Kidney capillary endothelial cell (primary cell): Measurements from ENCODE around the gene FAM98B.

Source experiments
- DNase-seq: peaks from one replicate; pipeline ENCODE4 v3.0.0-alpha.2; 2018; ENCODE audit warnings: low spot score

The FAM98B gene

DNA sequence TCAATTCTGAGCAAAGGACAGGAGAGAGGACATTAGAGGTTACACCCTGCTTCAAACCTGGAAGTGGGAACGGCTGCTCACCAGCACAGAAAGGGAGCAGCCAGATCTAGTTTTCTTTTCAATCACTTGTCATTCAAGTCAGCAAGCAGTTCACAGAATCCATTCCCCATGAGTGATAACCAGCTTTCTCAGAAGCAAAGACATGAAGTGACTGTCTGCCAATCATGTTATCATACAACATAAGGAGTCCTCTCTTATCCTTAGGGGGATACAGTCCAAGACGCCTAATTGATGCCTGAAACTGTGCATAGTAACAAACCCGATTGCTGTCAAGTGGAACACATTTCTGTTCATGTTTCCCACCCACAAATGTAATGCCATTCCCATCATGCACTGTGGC, 54.7 kb downstream of the FAM98B start:
- no peak for DNase-seq

- no peak for DNase-seq
Observed at GRCh38 chr15:38509152-38509551, 55.2 kb downstream of the FAM98B start.

- no peak for DNase-seq
Observed at GRCh38 chr15:38512901-38513300, 59.0 kb downstream of the FAM98B start.

GRCh38 chr15:38514601-38515000, 60.7 kb downstream of the FAM98B start:
- DNase-seq = no peak

GRCh38 chr15:38516626-38517025, 62.7 kb downstream of the FAM98B start:
- DNase-seq = no peak

DNA sequence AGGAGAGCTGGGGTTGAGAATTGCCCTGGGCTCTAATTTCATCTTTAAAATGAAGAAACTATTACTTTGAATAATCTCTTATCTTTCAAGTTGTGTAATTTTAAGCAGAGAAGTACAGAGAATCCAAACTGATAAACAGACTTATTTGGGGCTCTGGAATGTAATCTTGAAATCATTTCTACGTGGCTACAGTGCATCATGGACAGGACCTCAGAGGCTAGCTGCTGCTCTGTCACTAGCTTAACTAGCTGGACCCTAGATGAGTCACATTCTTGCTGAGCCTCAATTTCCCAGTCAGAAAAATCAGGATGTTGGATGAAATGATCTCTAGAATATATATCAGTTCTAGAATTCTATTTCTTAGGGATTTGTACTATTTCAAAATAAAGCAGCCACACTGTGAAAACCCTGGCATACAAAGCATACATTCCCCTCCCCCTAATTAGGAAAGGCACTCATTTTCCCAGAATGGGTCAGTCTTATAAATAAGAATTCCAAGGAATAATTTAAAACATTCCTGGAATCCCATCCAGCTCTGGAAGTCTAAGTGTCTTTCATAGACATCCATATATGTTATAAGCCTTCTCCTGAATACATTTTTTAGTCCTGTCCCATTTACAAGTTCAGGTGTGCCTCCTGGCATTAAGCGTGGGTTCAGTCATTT, 63.5 kb downstream of the FAM98B start:
- no peak for DNase-seq

DNA sequence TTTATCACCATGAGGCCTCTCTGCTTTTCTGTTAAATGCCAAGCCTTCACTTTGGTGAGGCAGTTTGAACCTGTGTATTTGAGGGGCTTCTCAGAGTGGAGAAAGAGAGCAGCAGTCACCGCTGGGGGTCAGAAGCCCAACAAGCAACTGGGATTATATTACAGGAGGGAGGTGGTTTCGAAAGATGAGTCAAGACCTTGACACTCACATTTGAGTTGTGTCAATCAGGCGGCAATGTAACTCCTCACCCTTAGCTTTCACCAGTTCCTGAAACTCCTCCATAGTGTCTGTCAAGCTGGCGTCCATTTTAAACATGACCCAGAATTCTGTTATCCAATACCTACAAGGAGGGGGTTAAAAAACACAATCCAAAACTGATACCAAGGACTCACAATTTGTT, 64.2 kb downstream of the FAM98B start:
- no peak for DNase-seq

DNA sequence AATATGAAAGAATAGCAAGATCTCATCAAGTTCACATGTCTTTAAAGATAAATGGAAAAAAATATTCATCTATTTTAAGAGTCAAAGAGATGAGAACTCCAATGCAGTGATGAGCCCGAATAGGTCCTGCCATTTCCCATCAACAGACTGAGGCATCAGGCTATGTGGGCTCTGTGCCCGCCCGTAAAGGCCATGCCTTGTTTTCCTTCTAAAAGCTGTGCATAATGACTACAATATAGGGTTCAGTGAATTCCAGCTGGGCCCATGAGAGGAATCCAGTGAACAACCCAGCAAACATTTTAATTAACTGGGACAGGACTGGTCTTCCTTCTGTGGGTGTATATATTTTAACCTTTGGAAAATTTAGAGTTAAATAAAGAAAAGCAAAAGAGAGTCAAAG, 66.1 kb downstream of the FAM98B start:
- no peak for DNase-seq

GRCh38 chr15:38521316-38521715, 67.4 kb downstream of the FAM98B start:
- DNase-seq = no peak

GRCh38 chr15:38522922-38523321, 69.0 kb downstream of the FAM98B start:
- no peak for DNase-seq

DNA sequence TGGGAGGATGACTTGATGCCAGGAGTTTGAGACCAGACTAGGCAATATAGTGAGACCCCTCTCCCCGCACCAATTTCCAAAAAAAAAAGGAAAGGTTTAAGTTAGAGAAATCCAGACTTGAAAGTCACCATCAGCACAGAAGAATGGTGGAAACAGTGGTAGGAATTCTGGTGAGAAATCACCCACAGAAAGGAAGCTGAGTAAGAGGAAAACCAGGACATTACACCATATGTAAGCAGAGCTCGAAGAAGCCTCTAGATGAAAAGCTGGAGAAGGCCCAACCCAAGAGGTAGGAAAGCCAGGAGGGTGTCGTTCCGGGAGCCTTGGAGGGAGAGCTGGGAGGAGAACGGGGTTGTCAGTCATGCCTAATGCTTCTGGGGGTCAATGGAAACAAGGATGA, 70.2 kb downstream of the FAM98B start:
- no peak for DNase-seq

DNA sequence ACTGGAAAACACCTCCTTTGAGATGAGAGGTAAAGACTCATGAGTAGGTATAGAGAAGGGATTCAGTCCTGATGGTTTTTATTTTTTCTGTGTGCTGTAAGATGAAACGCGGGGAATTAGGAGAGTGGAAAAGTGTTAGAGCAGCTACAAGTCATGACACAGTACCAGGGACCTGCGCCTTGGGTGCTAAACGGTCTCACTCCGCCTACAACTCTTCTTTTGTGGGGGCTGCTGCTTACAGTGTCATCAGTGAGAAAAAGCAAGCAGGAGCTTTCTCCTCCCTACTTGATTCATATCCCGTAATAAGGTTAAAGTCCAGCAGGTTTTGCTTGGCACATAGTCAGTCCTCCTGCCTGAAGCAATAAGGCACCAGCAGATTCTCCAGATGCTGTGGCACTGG, 71.6 kb downstream of the FAM98B start:
- no peak for DNase-seq

GRCh38 chr15:38526158-38526557, 72.2 kb downstream of the FAM98B start:
- no peak for DNase-seq

DNA sequence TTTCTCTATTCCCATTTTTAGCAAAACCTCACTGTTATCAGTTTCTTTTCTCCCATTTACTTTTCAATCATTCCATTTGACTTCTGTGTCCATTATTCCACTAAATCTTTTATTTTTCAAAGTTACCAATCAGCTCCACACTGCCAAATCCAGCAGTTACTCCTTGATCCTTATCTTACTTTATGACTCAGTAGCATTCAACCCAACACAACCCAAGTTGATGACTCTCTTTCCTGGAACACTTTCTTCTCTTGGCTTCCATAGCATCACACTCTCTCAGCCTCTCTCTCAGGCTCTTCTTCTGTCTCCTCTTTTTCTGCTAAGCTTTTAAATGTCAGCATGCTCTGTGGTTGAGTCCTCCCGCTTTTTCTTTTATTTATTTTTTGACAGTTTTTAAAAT, 74.4 kb downstream of the FAM98B start:
- no peak for DNase-seq

DNA sequence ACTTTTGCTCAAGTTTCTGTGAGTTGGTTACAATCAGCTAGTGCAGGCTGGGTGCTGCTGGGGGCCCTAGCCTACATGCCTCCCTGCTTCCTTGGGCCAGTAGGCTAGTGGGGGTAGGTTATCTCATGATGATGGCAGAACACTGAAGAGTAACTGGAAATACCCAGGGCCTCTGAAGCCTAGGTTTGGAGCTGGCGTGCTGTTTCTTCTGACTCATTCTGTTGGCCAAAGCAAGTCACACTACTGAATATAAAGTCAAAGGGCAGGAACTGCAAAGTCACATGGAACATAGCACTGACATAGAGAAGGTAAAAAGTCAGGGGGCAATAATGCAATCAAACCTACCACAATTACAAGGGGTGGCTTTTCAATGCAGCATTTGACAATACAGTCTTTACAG, 76.2 kb downstream of the FAM98B start:
- DNase-seq = no peak

GRCh38 chr15:38531509-38531908, 77.6 kb downstream of the FAM98B start:
- no peak for DNase-seq

DNA sequence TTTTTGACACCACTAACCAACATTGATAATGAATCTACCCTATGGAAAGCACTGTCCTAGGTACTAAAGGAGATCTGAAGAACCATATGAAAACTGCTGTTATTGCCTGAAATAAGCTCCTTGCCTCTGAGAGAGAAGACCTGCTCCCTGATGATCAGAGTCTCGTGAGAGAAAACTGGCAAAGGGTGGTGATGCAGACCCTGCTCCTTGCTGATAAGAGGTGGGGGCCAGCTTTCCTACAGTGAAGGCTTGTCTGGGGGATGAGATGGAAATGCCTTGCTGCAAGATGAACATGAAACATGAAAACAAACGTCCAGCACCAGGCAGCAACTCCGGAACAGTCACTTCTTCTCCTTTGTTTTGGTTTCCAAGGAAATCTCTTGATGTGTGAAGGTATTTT, 78.8 kb downstream of the FAM98B start:
- DNase-seq = no peak

- DNase-seq = no peak
Observed at GRCh38 chr15:38533416-38533915, 79.5 kb downstream of the FAM98B start.

- DNase-seq = no peak
Observed at GRCh38 chr15:38533926-38534325, 80.0 kb downstream of the FAM98B start.

DNA sequence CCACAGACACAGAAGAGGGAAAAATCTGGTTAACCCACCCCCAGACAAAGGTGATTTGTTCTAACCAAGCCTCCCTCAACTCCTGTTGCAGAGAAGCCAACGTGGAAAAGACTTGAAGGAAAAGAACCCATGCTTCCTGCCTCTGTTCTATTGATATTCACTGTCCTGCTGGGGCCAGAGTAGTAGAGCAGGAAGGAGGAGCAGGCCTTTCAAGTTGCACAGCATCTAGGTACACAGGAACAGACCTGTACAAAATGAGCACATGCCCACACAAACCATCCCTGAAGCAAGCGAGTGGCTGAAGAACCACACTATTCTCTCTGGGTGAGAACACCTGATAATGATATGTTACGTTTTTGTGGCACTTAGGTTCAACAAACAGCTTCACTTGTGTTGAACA, 80.8 kb downstream of the FAM98B start:
- DNase-seq = no peak

DNA sequence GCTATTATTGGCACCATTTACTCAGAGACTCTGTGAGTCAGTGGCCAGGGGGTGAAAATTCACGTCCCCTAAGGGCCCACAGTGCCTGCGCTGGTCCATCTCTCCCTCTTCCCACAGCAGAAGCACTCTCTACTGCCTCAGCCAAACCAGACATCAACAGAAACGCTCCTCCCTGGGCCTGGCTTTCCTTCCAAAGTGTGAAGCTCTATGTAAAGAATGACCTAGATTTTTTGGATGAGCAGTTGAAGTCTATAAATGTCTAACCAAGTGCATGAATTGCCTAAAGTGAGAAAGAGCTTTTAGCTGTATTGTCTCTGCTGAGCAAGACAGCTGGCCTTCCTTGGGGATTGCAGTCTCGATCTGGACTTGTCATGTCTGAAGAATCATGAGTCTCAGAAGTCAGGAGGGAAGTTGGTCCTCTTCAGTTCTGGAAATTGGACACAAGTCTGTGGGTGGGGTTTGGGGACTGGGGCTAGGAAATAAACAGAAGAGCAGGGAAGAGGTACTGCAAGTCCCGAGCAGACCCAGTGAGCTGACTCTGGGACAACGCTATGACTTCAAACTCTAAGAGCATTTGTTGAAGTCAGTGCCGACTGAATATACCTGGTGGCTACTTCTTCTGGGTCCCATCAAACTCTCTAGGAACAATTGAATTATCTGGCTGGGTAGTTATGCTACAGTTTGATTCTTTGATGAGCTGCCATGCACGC, 81.7 kb downstream of the FAM98B start:
- DNase-seq = no peak

- DNase-seq = no peak
Observed at GRCh38 chr15:38536201-38536676, 82.3 kb downstream of the FAM98B start.
